ENCODE data around the gene ARHGAP18. TPM values are rescaled to one million over a fixed set of nuclear protein-coding genes. Genes with fewer than 3 reads are reported as not detected.
A peak's percentile ranks its signal among the peaks of the same experiment; 100 is the strongest.

ARHGAP18 gene
- total RNA-seq, 5 donors from 2014 or later (not counting 1 experiment from before 2014, with no cell fraction given), result 3.6 to 4.3 (median 4.0) TPM

GRCh38 chr6:129731428-129731827 is 21.5 kb upstream of the ARHGAP18 start:
- no peaks in the 10 kb centered on the region for H3K36me3 Mint-ChIP-seq

GRCh38 chr6:129730477-129731165 is 20.6 kb upstream of the ARHGAP18 start:
- CTCF ChIA-PET, result interaction anchor here (0.6 to 7.7 kb wide), 20 partner anchors 9 to 290 kb away, joined by 3 to 147 read pairs (median 4); partner anchors contain the start of gene ARHGAP18 (in 1 of the 2)
- Mint-ChIP-seq H3K4me1 (peaks cover 5 to 16% (median 13%) of the 10 kb centered on the region in 3 donors), H3K4me3 (no peak overlapping the region), H3K36me3 (no peaks in the 10 kb centered on the region), H3K27me3 (no peaks in the 10 kb centered on the region), H3K9me3 (no peaks in the 10 kb centered on the region), H3K27ac (peak overlapping the region in 1 of 2 donors; percentile 25)
- no peak overlapping the region for H3K4me3 ChIP-seq (ENCODE audit: control insufficient read depth in 1 of 2, extremely low read depth in 1 of 2, low read length in 1 of 2)
- H3K4me1 ChIP-seq (ENCODE audit: control insufficient read depth in 1 of 2, extremely low read depth in 1 of 2, insufficient read depth in 2 of 2, low read length in 2 of 2), result peaks cover 0 to 2% of the 10 kb centered on the region in 2 experiments
- no peaks in the 10 kb centered on the region for H3K9me3 ChIP-seq
- ATAC-seq (replicated peaks in 1 of 4), result peak in 3 of 4 experiments; percentile 60 to 64 (median 60)
- peak in 14 of 35 experiments; percentile 3 to 70 (median 16) for DNase-seq
- H3K36me3 ChIP-seq (ENCODE audit: control insufficient read depth in 2 of 2, extremely low read depth in 1 of 2, insufficient read depth in 1 of 2, low read length in 1 of 2), result no peaks in the 10 kb centered on the region
- 100% methylated on average over 1 of the region's 8 CpGs for WGBS (ENCODE audit: insufficient coverage)
- H3K27ac ChIP-seq (ENCODE audit: low read length), result no peak overlapping the region
- H3K27me3 ChIP-seq (replicated peaks in 1 of 2; ENCODE audit: control insufficient read depth in 2 of 2, extremely low read depth in 1 of 2, insufficient read depth in 2 of 2, low read length in 1 of 2), result no peaks in the 10 kb centered on the region
- POLR2A ChIA-PET, result interaction anchor here (0.5 to 0.7 kb wide), 3 partner anchors 132 to 1731 kb away, joined by 3 to 4 read pairs (median 3); no protein-coding TSS in a partner anchor

More at GRCh38 chr6:129731428-129731827, 21.5 kb upstream of the ARHGAP18 start:
- Mint-ChIP-seq H3K4me3 (no peak overlapping the region), H3K4me1 (peaks cover 5 to 17% (median 13%) of the 10 kb centered on the region in 3 donors), H3K27me3 (no peaks in the 10 kb centered on the region), H3K9me3 (no peaks in the 10 kb centered on the region), H3K27ac (no peak overlapping the region)
- Histone ChIP-seq H3K36me3 (ENCODE audit: control insufficient read depth in 2 of 2, extremely low read depth in 1 of 2, insufficient read depth in 1 of 2, low read length in 1 of 2) (no peaks in the 10 kb centered on the region), H3K9me3 (no peaks in the 10 kb centered on the region), H3K27ac (ENCODE audit: low read length) (no peak overlapping the region), H3K4me3 (ENCODE audit: control insufficient read depth in 1 of 2, extremely low read depth in 1 of 2, low read length in 1 of 2) (no peak overlapping the region), H3K27me3 (replicated peaks in 1 of 2; ENCODE audit: control insufficient read depth in 2 of 2, extremely low read depth in 1 of 2, insufficient read depth in 2 of 2, low read length in 1 of 2) (no peaks in the 10 kb centered on the region), H3K4me1 (ENCODE audit: control insufficient read depth in 1 of 2, extremely low read depth in 1 of 2, insufficient read depth in 2 of 2, low read length in 2 of 2) (peaks cover 0 to 2% of the 10 kb centered on the region in 2 experiments)
- no CpG with 5 or more reads among the region's 4 CpGs for WGBS (ENCODE audit: insufficient coverage)
- ChIA-PET CTCF (interaction anchor here (0.6 to 7.7 kb wide), 11 partner anchors 12 to 290 kb away, joined by 3 to 147 read pairs (median 8); partner anchors contain the start of gene ARHGAP18 (in 1 of the 2)), POLR2A (interaction anchor here in 1 of 2 donors (0.6 kb wide), 1 partner anchor 1732 kb away, joined by 3 read pairs; no protein-coding TSS in a partner anchor)
- no peak for DNase-seq
- ATAC-seq (replicated peaks in 1 of 4), result no peak

DNA sequence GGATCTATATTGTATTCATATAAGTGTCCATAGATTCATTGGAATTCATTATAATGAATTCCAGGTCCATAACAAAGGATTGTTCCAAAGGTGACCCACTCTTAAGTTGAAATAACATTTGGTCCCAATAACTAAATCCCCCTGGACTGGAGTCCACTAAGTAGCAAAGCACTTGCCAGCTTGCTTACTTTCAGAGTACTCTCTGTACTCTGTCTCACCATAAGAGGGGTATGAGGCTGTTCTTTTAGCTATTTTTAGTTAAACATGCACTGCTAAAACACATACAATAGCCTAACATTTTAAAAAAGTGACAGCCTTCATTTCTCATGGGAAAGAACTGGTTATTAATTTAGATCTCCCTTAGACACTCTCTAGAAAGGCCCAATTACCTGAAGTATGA is 16.7 kb upstream of the ARHGAP18 start:
- CTCF ChIA-PET, result interaction anchor here (1.1 to 7.7 kb wide), 6 partner anchors 8 to 228 kb away, joined by 3 to 147 read pairs (median 4); no protein-coding TSS in a partner anchor

DNA sequence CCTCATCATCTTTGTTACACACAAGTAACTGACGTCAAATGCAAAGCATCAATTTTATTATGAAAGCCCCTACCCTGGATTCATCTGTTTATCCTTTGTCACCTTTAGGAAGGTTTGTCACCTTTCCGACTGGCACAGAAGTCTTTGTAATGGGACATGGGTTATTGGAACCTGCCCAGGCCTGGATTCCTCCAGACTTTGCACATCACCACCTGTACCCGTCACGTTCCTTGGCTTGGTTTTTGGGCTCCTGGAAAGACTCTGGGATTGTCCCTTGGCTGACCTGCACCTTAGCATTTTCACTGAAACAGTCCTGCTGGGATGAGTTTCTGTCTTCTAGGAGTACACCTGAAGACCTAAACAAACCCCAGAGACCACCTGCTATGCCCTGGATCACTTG is 15.4 kb upstream of the ARHGAP18 start:
- H3K36me3 Mint-ChIP-seq, result no peaks in the 10 kb centered on the region
- H3K4me3 ChIP-seq (ENCODE audit: control insufficient read depth in 1 of 2, extremely low read depth in 1 of 2, low read length in 1 of 2), result no peak overlapping the region
- ATAC-seq (replicated peaks in 1 of 4), result no peak
- no peaks in the 10 kb centered on the region for H3K9me3 ChIP-seq
- CTCF ChIA-PET, result interaction anchor here in 1 of 2 donors (1.5 kb wide), 1 partner anchor 127 kb away, joined by 14 read pairs; no protein-coding TSS in a partner anchor
- H3K27ac ChIP-seq (ENCODE audit: low read length), result no peak overlapping the region
- H3K27me3 Mint-ChIP-seq, result no peaks in the 10 kb centered on the region
- DNase-seq, result no peak
- no peak overlapping the region for H3K4me3 Mint-ChIP-seq
- 100% methylated on average over 2 of the region's 4 CpGs for WGBS (ENCODE audit: insufficient coverage)
- no peak overlapping the region for H3K27ac Mint-ChIP-seq
- H3K36me3 ChIP-seq (ENCODE audit: control insufficient read depth in 2 of 2, extremely low read depth in 1 of 2, insufficient read depth in 1 of 2, low read length in 1 of 2), result no peaks in the 10 kb centered on the region
- peaks cover 0 to 2% (median under 1%) of the 10 kb centered on the region in 3 donors for H3K4me1 Mint-ChIP-seq
- POLR2A ChIA-PET, result no interaction called here
- no peaks in the 10 kb centered on the region for H3K9me3 Mint-ChIP-seq
- no peaks in the 10 kb centered on the region for H3K27me3 ChIP-seq (replicated peaks in 1 of 2; ENCODE audit: control insufficient read depth in 2 of 2, extremely low read depth in 1 of 2, insufficient read depth in 2 of 2, low read length in 1 of 2)
- H3K4me1 ChIP-seq (ENCODE audit: control insufficient read depth in 1 of 2, extremely low read depth in 1 of 2, insufficient read depth in 2 of 2, low read length in 2 of 2), result peaks cover 0 to 1% of the 10 kb centered on the region in 2 experiments

More for the DNA sequence above, 16.7 kb upstream of the ARHGAP18 start:
- ATAC-seq (replicated peaks in 1 of 4) (no peak), DNase-seq (no peak)
- Histone ChIP-seq H3K4me3 (ENCODE audit: control insufficient read depth in 1 of 2, extremely low read depth in 1 of 2, low read length in 1 of 2) (no peak overlapping the region), H3K27me3 (replicated peaks in 1 of 2; ENCODE audit: control insufficient read depth in 2 of 2, extremely low read depth in 1 of 2, insufficient read depth in 2 of 2, low read length in 1 of 2) (no peaks in the 10 kb centered on the region), H3K4me1 (ENCODE audit: control insufficient read depth in 1 of 2, extremely low read depth in 1 of 2, insufficient read depth in 2 of 2, low read length in 2 of 2) (peaks cover 0 to 2% of the 10 kb centered on the region in 2 experiments), H3K27ac (ENCODE audit: low read length) (no peak overlapping the region), H3K36me3 (ENCODE audit: control insufficient read depth in 2 of 2, extremely low read depth in 1 of 2, insufficient read depth in 1 of 2, low read length in 1 of 2) (no peaks in the 10 kb centered on the region), H3K9me3 (no peaks in the 10 kb centered on the region)
- Mint-ChIP-seq H3K4me3 (no peak overlapping the region), H3K4me1 (peaks cover 0 to 10% (median 8%) of the 10 kb centered on the region in 3 donors), H3K36me3 (no peaks in the 10 kb centered on the region), H3K9me3 (no peaks in the 10 kb centered on the region), H3K27ac (no peak overlapping the region), H3K27me3 (no peaks in the 10 kb centered on the region)
- POLR2A ChIA-PET, result no interaction called here

DNA sequence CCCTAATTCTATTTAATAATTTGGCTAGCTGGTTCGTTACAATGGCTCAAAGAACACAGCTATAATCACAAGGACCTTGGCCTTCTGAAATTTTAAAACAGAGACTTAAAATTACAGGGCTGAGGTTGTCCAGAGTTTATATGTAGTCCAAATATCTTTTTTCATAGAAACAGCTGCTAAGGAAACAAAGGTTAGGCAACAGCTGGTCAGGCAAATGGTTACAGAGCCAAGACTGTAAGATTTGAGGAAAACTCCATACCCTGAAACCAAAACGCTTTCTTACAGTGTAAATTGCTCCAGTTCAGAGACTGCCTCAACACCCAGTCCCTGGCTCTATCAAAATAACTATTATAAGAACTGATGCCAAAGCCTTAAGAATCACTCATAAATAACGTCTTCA is 9.7 kb upstream of the ARHGAP18 start:
- Mint-ChIP-seq H3K36me3 (no peaks in the 10 kb centered on the region), H3K27me3 (no peaks in the 10 kb centered on the region), H3K4me3 (no peak overlapping the region), H3K4me1 (peaks cover 3 to 6% (median 3%) of the 10 kb centered on the region in 3 donors), H3K9me3 (no peaks in the 10 kb centered on the region), H3K27ac (no peak overlapping the region)
- ATAC-seq (replicated peaks in 1 of 4) (no peak), DNase-seq (no peak)
- POLR2A ChIA-PET, result interaction anchor here in 1 of 2 donors (0.6 kb wide), 1 partner anchor 22 kb away, joined by 3 read pairs; no protein-coding TSS in a partner anchor
- H3K4me1 ChIP-seq (ENCODE audit: control insufficient read depth in 1 of 2, extremely low read depth in 1 of 2, insufficient read depth in 2 of 2, low read length in 2 of 2), result peaks cover 0 to 3% of the 10 kb centered on the region in 2 experiments
- no peak overlapping the region for H3K27ac ChIP-seq (ENCODE audit: low read length)
- no peak overlapping the region for H3K4me3 ChIP-seq (ENCODE audit: control insufficient read depth in 1 of 2, extremely low read depth in 1 of 2, low read length in 1 of 2)
- no peaks in the 10 kb centered on the region for H3K36me3 ChIP-seq (ENCODE audit: control insufficient read depth in 2 of 2, extremely low read depth in 1 of 2, insufficient read depth in 1 of 2, low read length in 1 of 2)
- WGBS (ENCODE audit: insufficient coverage), result 67% methylated on average over 2 of the region's 3 CpGs
- H3K27me3 ChIP-seq (replicated peaks in 1 of 2; ENCODE audit: control insufficient read depth in 2 of 2, extremely low read depth in 1 of 2, insufficient read depth in 2 of 2, low read length in 1 of 2), result no peaks in the 10 kb centered on the region
- no peaks in the 10 kb centered on the region for H3K9me3 ChIP-seq
- CTCF ChIA-PET, result interaction anchor here (0.7 to 1.9 kb wide), 4 partner anchors 10 to 123 kb away, joined by 3 to 6 read pairs (median 4); partner anchors contain the start of gene ARHGAP18 (in 1 of the 2)

- ChIA-PET CTCF (interaction anchor here (0.6 to 0.7 kb wide), 2 partner anchors 238 to 251 kb away, joined by 3 to 4 read pairs; no protein-coding TSS in a partner anchor), POLR2A (interaction anchor here in 1 of 2 donors (0.6 kb wide), 1 partner anchor 1923 kb away, joined by 4 read pairs; no protein-coding TSS in a partner anchor)
- peaks cover 0 to 3% of the 10 kb centered on the region in 2 experiments for H3K4me1 ChIP-seq (ENCODE audit: control insufficient read depth in 1 of 2, extremely low read depth in 1 of 2, insufficient read depth in 2 of 2, low read length in 2 of 2)
- DNase-seq (no peak), ATAC-seq (replicated peaks in 1 of 4) (no peak)
- H3K27me3 ChIP-seq (replicated peaks in 1 of 2; ENCODE audit: control insufficient read depth in 2 of 2, extremely low read depth in 1 of 2, insufficient read depth in 2 of 2, low read length in 1 of 2), result no peaks in the 10 kb centered on the region
- H3K4me3 ChIP-seq (ENCODE audit: control insufficient read depth in 1 of 2, extremely low read depth in 1 of 2, low read length in 1 of 2), result no peak overlapping the region
- Mint-ChIP-seq H3K27me3 (no peaks in the 10 kb centered on the region), H3K4me3 (no peak overlapping the region), H3K9me3 (no peaks in the 10 kb centered on the region), H3K4me1 (peaks cover 6 to 7% (median 7%) of the 10 kb centered on the region in 3 donors), H3K27ac (no peak overlapping the region), H3K36me3 (no peaks in the 10 kb centered on the region)
- H3K9me3 ChIP-seq, result no peaks in the 10 kb centered on the region
- no peaks in the 10 kb centered on the region for H3K36me3 ChIP-seq (ENCODE audit: control insufficient read depth in 2 of 2, extremely low read depth in 1 of 2, insufficient read depth in 1 of 2, low read length in 1 of 2)
- WGBS (ENCODE audit: insufficient coverage), result 100% methylated on average over 1 of the region's 5 CpGs
- no peak overlapping the region for H3K27ac ChIP-seq (ENCODE audit: low read length)
Observed at GRCh38 chr6:129717277-129717676, 7.3 kb upstream of the ARHGAP18 start.
